GM18526 (cell line): ENCODE data around the gene UBE3D.

Source experiments
- POLR2A ChIP-seq: IDR thresholded peaks from 3 replicates; pipeline ENCODE4 v1.6.1; 2011; ENCODE audit not compliant: insufficient read length; ENCODE audit errors: extremely low read depth

UBE3D gene

DNA sequence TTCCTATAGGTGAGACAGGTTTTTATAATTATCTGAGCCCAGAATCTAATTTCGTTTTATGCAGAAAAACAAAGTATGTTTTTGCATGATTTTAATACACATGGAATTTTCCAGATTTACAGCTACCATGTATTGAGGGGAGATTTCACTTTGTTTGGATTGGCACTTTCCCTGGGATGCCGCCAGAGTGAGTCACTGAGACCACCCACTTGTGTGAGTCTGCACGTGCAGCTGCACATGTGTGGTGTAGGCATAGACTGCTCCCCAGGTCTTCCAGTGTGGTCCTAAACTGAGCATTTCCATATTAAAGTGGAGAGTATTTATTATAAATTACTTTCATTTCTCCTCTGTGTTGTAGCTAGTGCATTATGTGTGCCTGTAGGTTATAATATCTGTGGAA is 186.8 kb downstream of the UBE3D start:
- TF ChIP-seq POLR2A = no peak

- no peak for TF ChIP-seq POLR2A
These were observed 188.1 kb downstream of the UBE3D start for GRCh38 chr6:82877213-82878195.

DNA sequence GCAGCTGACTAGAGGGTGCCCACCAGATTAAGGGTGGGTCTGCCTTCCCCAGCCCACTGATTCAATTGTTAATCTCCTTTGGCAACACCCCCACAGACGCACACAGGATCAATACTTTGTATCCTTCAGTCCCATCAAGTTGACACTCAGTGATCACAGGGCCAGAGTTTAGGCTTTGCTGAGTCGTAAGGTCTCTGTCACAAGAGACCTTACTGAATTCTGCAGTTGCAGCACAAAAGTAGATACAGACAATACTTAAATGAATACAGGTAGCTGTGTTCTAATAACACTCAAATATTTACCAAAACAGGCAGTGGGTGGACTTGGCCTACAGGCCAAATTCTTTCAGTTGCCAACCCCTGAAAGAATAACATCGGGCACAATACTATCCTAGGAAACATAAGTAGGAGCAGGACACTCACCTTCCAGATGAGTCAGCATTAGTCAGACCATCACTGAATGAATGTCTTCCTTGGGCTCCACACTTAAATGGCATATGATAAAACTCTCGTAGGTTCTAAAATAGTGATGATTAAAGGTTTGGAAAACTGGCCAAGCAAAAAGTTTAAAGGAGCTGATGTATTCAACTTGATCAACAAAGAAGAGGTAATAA is 190.0 kb downstream of the UBE3D start:
- no peak for TF ChIP-seq POLR2A

DNA sequence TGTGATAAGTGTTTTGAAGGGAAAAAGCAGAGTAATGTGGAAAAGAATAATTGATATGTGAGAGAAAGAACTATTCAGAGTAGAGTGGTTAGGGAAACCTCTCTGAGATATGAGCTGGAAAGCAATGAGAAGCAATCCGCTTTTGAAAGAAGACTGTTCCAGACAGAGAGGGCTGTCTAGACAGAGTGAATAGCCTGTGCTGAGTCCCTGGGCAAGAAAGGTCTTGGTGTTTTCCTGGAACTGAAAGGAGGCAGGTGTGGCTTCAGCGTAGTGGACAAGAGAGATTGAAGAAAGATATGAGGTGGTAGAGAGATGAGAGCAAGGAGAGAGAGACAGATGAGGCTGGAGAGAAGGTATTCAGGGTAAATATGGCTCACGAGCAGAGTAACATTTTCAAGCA is 190.8 kb downstream of the UBE3D start:
- no peak for TF ChIP-seq POLR2A

DNA sequence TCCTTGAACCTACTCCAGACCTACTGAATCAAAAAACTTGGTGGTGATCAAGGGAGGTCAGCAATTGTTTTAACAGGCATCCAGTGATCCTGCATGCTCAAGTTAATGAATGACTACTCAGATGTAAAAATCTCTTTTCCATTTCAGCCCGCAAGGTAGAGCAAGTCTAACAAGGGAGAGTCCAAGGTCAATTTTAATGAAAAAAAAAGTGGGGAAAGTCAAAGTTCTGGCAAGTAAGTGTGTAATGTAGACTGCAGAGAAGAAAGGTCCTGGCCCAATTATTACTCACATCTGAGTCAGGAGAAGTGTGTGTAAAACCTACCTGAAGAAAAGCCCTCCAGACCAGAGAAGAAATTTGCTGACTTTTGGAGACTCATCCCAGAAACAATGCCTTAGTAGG is 193.5 kb downstream of the UBE3D start:
- TF ChIP-seq POLR2A = no peak

DNA sequence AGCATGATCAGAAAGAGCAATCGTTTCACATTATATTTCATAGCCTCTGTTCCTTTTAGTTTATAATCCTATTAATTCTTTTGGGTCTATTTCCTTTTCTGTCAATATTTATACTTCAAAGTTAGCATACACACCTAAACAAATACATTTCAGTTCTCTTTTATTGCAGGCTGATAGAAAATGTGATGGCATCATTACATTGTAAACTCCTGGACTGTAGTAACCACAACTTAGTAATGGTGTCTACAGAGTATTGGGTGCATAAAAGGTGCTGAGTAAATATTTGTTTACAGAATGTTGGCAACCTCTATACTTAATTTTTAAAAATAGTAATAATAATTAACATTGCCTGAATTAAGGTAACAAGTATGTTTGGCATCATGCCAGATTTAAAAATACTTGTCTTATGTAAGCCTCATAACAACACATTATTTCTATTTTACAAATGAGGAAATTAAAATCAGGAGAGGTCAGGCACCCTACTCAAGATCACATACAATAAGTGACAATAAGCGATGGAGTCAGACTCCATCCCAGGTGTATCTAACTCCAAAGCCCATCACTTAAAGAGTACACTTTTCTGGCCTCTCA is 195.0 kb downstream of the UBE3D start:
- TF ChIP-seq POLR2A = no peak

DNA sequence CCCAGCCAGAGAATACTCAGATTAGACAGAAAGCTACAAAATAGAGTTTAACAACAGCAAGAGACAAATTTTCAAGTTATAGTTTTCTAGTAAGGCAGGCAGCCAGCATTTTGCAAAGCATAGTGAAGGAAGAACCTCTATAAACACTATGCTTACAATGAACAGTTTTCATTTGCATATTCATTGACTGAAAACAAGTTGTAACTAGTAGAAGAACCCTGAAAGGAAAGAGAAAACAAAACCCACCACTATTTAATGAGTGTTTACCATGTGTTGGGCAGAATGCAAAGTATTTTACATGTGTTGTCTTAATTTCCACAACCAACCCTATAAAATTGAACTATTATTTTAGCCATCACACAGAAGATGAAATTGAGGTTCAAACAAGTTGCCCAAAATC is 196.1 kb downstream of the UBE3D start:
- TF ChIP-seq POLR2A = no peak

DNA sequence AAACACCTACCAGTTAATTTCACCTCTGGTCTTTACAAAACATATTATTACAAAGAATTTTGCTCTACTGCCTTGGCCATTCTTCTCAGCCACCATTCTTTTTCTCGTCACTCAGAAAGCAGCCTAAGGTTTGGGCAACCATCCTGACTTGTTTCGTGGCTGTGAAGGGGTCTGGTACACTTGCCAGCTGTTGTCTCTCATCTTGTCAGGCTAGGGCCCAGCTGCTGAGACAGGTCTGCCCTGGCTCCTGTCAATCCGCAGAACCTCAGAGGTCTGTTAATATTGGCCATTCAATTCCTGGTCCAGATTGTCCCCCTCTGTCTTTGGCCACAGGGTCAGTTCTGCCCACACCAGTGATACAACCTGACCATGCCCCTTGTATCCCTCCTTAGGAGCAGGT is 197.7 kb downstream of the UBE3D start:
- no peak for TF ChIP-seq POLR2A

DNA sequence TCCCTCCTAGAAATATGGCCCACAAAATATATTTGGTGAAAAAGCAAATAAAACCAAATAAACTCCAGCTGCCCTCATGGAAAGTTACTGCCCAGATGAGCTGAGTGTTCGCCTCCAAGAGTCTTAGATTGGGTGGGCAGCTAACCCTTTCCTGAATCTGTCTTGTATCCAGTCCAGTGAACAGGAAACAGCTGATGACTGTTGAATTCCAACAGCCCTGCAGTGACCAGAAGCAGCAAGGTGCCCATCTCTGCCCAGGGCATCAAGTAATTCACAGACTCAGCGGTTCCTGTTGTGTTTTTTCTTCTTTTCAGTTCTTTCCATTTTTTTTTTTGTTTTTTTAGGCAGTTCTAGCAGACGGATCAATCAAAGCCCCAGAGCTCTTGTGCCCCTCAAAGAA is 199.2 kb downstream of the UBE3D start:
- TF ChIP-seq POLR2A = no peak

DNA sequence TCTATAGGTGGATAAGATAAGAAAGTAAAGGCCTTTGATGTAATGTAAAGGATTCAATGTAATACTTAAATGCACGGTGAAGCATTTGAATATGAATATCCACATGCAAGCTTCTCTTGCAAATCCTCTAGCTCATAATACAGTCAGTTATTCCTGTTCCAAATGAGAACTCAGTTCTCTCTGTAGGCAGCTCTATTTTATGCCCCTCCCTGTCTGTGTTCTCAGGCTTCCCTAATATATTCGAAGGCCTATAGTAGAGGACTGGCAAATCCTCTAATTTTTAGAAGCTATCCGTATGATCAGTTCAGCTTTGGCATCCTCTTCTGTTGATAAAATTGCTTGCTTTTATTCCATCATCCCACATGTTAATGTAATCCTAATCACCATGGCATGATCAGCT is 200.2 kb downstream of the UBE3D start:
- TF ChIP-seq POLR2A = no peak

- no peak for TF ChIP-seq POLR2A
These were observed 201.9 kb downstream of the UBE3D start for GRCh38 chr6:82863781-82864180.

GRCh38 chr6:82862543-82862942 is 203.1 kb downstream of the UBE3D start:
- no peak for TF ChIP-seq POLR2A

- no peak for TF ChIP-seq POLR2A
These were observed 204.5 kb downstream of the UBE3D start for GRCh38 chr6:82861121-82861520.

DNA sequence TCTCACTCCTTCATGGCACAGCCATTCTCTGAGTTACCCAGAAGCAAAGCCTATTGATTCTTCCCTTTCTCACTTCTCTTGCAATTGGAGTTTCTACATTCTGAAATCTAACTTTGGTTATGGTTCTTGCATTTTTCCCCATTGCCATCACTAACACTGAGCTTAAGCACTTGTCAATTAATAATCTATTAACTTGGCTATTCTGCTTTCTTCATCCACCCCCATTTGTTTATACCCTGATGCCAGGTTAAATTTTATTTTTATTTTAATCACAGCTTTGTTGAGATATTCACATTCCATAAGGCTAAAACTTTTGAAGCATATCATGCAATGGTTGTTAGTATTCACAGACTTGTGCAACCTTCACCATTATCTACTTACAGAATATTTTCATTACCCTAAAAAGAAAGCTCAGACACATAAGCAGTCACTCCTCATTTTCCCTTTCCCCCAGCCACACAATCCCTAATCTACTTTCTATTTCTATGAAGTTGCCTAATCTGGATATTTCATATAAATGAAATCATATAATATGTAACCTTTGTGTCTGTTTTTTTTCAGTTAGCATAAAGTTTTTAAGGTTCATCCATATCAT is 222.3 kb downstream of the UBE3D start:
- no peak for TF ChIP-seq POLR2A

DNA sequence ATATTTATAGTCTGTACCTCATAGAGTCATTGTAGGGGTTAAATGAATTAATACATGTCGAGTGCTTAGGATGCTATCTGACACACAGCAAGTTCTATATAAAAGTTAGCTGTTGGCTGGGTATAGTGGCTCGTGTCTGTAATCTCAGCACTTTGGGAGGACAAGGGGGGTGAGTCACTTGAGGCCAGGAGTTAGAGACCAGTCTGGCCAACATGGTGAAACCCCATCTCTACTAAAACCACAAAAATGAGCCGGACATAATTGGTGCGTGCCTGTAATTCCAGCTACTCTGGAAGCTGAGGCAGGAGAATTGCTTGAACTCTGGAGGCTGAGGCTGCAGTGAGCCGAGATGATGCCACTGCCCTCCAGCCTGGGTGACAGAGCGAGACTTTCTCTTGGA is 222.9 kb downstream of the UBE3D start:
- TF ChIP-seq POLR2A = no peak
